Activated naive CD4-positive, alpha-beta T cell treated with anti-CD3 and anti-CD28 coated beads for 36 hours (primary cell): ENCODE results near the gene TPCN2. TPM values are rescaled to one million over a fixed set of nuclear protein-coding genes. Genes with fewer than 3 reads are reported as not detected.

Source experiments
- CTCF ChIA-PET: fragments of 350-600 bp; sonication (Branson Sonifier 250); formaldehyde crosslinking; loops from one replicate; lab custom pipeline; 2021; ENCODE audit warnings: antibody characterized with exemption; lab: Charles Lee
- DNase-seq: peaks from one replicate; pipeline ENCODE4 v3.0.0-alpha.2; 2020
- H3K27ac Mint-ChIP-seq: one replicate; pipeline ENCODE4 v1.8.0; 2021; ENCODE audit warnings: mild to moderate bottlenecking, mixed read lengths
- H3K27me3 Mint-ChIP-seq: one replicate; pipeline ENCODE4 v1.8.0; 2021; ENCODE audit warnings: low read depth, mixed read lengths
- H3K36me3 Mint-ChIP-seq: one replicate; pipeline ENCODE4 v1.8.0; 2021; ENCODE audit warnings: low read depth, mixed read lengths
- H3K4me1 Mint-ChIP-seq: one replicate; pipeline ENCODE4 v1.8.0; 2021; ENCODE audit warnings: low read depth, mixed read lengths
- H3K4me3 Mint-ChIP-seq: one replicate; pipeline ENCODE4 v1.8.0; 2021; ENCODE audit warnings: mild to moderate bottlenecking, moderate library complexity, mixed read lengths
- H3K9me3 Mint-ChIP-seq: one replicate; pipeline ENCODE4 v1.8.0; 2021; ENCODE audit warnings: mixed read lengths
- intact Hi-C: fragments of 100-400 bp; cut with micrococcal nuclease; formaldehyde crosslinking; loops from one replicate; pipeline ENCODE4 v1.15.1; 2023
- total RNA-seq, 2 experiments: library from RNA; stranded (reverse); gene quantifications; one replicate each; pipeline ENCODE4 v1.2.3, GENCODE V29; 2021

Gene TPCN2
- total RNA-seq, 2 experiments from 2014 or later = 7.0 to 8.0 TPM

DNA sequence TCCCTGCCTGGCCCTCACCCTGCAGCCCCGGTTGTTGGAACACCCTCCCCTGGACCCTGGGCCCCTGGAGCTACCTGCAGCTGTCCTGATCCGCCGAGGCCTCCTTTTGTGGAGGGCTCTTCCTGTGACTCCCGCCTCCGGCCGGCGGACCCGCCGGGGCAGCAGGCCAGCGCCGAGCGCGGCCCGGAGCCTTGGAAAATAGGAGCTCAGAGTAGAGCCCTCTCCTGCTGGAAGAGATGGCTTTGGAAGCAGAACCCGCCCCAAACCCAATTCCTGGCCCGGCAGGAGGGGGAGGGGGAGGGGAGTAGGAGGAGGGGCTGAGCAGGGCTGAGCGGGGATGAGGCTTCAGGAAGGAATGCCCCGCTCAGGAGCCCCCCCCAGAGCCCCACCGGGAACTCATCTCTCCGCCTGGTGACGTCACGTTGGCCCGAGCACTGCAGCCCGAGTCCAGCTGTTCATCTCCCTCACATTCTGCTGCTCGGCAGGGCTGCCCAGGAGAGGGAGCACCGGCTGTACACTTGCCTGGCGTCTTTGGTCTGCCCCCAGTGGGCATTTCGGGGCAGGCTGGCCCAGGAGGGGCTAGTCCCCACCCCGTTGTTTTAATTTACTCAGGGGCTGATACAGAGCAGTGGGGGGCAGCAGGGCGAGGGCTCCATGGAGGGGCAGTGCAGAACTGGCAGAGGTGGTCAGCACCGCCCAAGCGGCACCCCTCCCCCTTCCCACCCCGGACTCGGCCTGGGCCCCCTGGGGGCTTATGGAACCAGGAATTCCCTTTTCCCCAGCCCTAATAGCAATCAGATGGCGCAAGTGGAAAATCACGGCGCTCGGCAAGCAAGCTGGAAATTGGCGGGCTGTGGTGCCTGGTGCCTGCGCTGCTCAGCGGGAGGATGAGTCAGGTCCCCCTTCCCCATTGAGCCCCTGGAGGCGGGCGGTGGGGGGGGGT, 35.5 kb upstream of the TPCN2 start, which contains the start of gene MRGPRF:
Gene MRGPRF (minus strand): TSS at position 238 of the 943 bp plus-strand sequence. CDS start 3,345 bp downstream, outside the sequence.
- Mint-ChIP-seq H3K4me3 (no peak within 1 kb of the TSS), H3K36me3 (no peaks in the 10 kb centered on the region), H3K27me3 (peaks cover 17% of the 10 kb centered on the region), H3K27ac (no peak within 1 kb of the TSS), H3K9me3 (no peaks in the 10 kb centered on the region), H3K4me1 (peaks cover 7% of the 10 kb centered on the region)
- CTCF ChIA-PET = interaction anchor here (0.7 kb wide), 2 partner anchors 14 to 670 kb away, joined by 3 to 4 read pairs; no protein-coding TSS in a partner anchor
- intact Hi-C loops = no loop called here
- DNase-seq = no peak

DNA sequence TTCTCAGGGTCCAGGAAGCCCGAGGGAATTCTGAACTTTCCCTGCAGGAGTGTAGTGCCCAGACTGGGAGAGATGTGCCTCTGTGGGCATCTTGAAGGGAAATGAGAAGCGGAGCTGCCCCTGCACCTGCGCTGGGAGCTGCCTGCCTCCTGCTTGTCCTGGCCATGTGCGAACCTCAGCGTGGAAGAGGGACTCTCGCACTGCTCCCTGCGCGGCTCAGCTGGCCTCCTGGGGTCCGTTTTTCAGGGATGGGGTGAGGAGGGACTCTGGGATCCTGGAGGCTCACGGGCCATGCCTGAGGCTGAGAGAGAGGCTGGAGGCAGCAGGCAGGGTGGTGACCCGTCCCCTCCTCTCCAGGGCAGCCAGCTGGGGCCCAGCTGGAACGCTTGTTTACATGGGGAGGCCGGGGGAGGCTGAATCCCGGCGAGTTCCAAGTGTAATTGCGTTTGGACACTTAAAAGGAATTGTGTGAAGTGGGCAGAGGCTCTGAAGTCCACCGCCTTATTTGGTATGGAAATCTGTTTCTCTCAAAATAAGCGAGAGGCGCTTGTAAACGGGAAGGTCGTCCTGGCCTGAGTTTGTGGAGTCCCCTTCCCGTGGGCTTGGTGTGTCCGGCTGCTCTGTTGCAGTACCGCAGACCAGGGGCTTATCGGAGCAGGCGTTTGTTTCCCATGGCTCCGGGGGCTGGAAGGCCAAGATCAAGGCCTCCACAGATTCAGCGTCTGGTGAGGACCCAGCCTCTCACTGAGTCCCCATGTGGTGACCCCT, 34.5 kb upstream of the TPCN2 start:
- Mint-ChIP-seq H3K4me3 (no peak overlapping the region), H3K27me3 (peaks cover 17% of the 10 kb centered on the region), H3K27ac (no peak overlapping the region), H3K4me1 (peaks cover 7% of the 10 kb centered on the region), H3K9me3 (no peaks in the 10 kb centered on the region), H3K36me3 (no peaks in the 10 kb centered on the region)
- intact Hi-C loops = no loop called here
- no peak for DNase-seq
- CTCF ChIA-PET = interaction anchor here (0.7 kb wide), 1 partner anchor 669 kb away, joined by 4 read pairs; no protein-coding TSS in a partner anchor

DNA sequence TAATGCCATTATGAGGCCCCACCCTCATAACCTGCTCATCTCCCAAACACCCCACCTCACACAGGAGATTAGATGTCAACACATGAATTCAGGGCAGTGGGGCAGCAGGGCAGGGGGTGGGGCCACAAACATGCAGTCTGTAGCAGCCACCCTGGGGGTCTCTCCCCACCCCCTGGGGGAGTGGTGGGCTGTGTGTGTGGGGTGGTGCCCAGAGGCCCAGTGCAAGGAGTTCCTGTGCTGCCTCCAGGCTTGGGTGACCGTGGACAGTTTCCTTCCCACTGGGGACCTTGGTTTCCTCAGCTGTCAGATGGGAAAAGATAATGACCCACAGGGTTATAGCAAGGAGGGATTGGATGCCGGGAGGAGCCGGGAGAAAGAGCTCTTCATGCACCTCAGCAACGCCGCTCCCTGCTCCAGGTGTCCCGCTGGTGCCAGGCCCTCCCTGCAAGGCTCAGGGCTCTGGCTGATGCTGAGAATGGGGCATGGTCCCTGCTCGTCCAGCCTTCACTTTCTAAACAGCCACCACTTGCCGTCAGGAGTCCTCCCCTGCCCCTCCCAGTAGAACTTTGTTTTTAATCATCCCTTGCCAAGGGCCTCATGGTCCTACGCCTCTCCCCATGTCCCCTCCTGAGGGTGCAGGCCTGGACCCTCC, 33.7 kb upstream of the TPCN2 start:
- Mint-ChIP-seq H3K27me3 (peaks cover 14% of the 10 kb centered on the region), H3K36me3 (no peaks in the 10 kb centered on the region), H3K4me1 (peaks cover 7% of the 10 kb centered on the region), H3K27ac (no peak overlapping the region), H3K4me3 (no peak overlapping the region), H3K9me3 (no peaks in the 10 kb centered on the region)
- intact Hi-C loops = no loop called here
- no peak for DNase-seq
- CTCF ChIA-PET = no interaction called here

DNA sequence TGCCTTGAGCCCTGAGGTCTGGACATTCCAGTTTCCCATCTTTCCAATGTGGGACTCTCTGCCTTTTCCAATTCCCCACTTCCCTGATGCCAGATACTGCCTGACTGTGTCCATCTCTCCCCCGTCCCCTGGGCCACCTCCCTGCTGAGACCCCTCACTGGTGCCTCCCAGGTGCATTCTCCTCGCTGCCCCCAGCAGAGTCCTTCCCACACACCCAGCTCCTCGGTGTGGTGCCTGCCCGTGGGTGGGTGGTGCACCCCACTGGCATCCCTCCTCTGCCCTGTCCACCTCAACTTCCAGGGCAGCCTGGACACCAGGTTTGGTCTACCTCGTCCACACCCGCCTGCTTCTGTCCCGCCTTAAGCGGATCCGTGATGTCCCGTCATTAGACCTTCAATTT, 30.8 kb upstream of the TPCN2 start:
- no peaks in the 10 kb centered on the region for H3K36me3 Mint-ChIP-seq
- no peaks in the 10 kb centered on the region for H3K9me3 Mint-ChIP-seq
- no peak overlapping the region for H3K27ac Mint-ChIP-seq
- H3K4me1 Mint-ChIP-seq = no peaks in the 10 kb centered on the region
- H3K27me3 Mint-ChIP-seq = no peaks in the 10 kb centered on the region
- no peak for DNase-seq
- CTCF ChIA-PET = no interaction called here
- intact Hi-C loops = no loop called here
- no peak overlapping the region for H3K4me3 Mint-ChIP-seq

DNA sequence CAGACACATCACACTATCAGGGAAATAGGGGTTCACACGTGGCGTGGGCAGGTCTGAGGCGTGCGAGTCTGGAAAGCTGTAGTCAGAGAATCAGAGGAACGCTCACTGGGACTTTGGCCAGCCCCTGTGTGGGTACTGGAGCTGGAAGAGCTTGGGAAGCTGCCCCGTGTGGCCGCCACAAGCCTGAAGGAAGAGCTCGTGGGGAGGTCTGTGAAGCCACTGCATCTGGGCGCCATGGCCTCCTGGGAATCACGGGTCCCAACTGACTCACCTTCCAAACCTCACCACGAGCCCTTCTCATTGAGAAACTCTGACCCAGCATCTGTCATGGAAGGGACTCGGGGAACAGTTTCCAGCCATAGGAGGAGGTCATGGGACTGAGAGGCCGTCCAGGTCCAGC, 29.8 kb upstream of the TPCN2 start:
- CTCF ChIA-PET = no interaction called here
- Mint-ChIP-seq H3K4me1 (no peaks in the 10 kb centered on the region), H3K27me3 (no peaks in the 10 kb centered on the region), H3K36me3 (no peaks in the 10 kb centered on the region), H3K27ac (no peak overlapping the region), H3K9me3 (no peaks in the 10 kb centered on the region), H3K4me3 (no peak overlapping the region)
- intact Hi-C loops = no loop called here
- no peak for DNase-seq

DNA sequence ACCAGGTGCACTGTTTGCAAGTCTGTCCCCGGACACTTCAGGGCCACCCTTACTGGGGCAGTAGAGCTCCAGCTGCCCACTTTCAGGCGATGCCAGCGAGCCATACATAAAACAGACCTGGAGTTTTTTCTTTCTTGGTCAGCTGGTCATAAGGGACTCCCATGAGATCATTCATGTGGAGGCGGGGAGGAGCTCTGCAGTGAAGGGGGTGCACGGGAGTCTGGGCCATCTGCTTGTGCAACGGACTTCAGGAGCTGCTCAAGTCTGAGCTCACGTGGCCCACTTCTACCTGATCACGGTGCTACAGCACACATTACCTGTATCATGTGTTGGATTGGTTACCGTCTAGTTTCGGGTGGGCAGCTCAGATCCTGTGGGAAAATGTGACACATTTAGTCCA, 26.5 kb upstream of the TPCN2 start:
- CTCF ChIA-PET = interaction anchor here (1.3 kb wide), 1 partner anchor 11 kb away, joined by 4 read pairs; no protein-coding TSS in a partner anchor
- Mint-ChIP-seq H3K27me3 (no peaks in the 10 kb centered on the region), H3K4me1 (no peaks in the 10 kb centered on the region), H3K4me3 (no peak overlapping the region), H3K27ac (no peak overlapping the region), H3K36me3 (no peaks in the 10 kb centered on the region), H3K9me3 (no peaks in the 10 kb centered on the region)
- DNase-seq = no peak
- intact Hi-C loops = no loop called here

DNA sequence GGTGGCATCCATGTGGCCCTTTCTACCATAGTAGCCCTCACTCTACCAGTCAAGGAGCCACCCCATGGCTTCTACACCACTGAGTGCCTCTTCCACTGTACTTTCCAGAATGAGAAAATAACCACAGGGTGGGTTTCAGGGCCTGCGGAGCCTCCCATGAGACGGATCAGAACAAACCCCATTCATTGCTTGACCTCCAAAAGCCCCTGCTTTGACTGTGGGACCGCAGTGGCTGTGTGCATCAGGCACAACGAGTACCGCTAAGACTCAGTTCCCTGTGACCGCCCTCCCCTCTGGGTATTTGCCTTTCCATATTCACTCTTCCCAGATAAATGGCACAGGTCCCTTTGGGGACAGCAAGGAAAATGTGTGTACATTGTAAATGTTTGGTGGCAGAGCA, 24.2 kb upstream of the TPCN2 start:
- Mint-ChIP-seq H3K4me1 (no peaks in the 10 kb centered on the region), H3K27ac (no peak overlapping the region), H3K27me3 (no peaks in the 10 kb centered on the region), H3K36me3 (no peaks in the 10 kb centered on the region), H3K9me3 (no peaks in the 10 kb centered on the region), H3K4me3 (no peak overlapping the region)
- no peak for DNase-seq
- intact Hi-C loops = no loop called here
- CTCF ChIA-PET = interaction anchor here (0.5 kb wide), 1 partner anchor 20 kb away, joined by 3 read pairs; no protein-coding TSS in a partner anchor

DNA sequence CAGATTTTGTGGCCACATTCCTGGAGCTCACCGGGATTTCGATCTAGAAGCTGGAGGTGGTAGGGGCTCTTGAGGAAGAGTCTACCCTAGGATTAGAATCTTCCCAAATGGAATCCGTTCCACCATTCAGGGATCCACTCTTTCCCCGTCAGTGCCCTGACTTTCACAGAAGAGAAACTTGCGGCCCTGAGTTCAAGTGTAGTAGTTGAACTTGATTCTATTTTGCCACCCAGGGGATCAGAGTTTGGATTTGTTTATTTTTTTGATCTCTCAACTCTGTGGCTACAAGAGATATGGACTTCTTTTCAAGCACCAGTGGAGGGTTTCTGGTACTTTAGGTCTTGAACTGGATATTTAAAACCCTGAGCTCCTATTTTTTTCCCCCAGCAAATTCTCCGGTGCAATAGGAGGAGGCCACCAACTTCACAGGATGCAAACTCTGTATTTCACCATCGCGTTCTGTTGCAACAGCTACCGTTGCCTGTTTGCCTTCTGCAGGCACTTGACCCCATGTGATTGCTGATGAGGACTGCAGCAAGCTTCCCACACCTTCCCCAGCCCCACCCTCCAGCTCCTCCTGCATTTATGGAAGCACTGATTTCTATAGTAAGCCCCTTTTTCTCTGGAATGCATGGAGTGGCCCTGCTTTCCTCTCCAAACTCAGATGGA, 20.9 kb upstream of the TPCN2 start:
- Mint-ChIP-seq H3K4me3 (no peak overlapping the region), H3K9me3 (no peaks in the 10 kb centered on the region), H3K36me3 (no peaks in the 10 kb centered on the region), H3K27ac (no peak overlapping the region), H3K4me1 (no peaks in the 10 kb centered on the region), H3K27me3 (no peaks in the 10 kb centered on the region)
- intact Hi-C loops = no loop called here
- no peak for DNase-seq
- CTCF ChIA-PET = interaction anchor here (0.6 to 1.7 kb wide), 3 partner anchors 15 to 67 kb away, joined by 3 to 4 read pairs (median 3); partner anchors contain the start of gene MRGPRF

DNA sequence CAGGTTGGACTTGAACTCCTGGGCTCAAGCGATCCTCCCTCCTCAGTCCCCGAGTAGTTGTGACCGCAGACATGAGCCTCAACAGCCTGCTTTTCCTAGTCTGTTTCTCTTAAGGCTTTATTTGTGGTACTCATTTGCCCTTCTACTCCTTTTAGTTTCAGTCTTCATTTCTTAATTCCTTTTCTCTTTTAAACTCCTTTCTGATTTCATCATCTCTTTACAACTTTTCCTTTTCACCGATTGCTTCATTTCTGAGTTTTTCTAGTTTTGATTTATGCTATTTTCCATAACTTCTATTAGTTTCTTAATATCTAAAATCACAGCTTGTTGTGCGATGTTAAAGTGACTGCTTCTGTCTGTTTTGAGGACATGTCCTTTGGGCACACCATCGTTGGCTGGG, 18.4 kb upstream of the TPCN2 start:
- intact Hi-C loops = no loop called here

DNA sequence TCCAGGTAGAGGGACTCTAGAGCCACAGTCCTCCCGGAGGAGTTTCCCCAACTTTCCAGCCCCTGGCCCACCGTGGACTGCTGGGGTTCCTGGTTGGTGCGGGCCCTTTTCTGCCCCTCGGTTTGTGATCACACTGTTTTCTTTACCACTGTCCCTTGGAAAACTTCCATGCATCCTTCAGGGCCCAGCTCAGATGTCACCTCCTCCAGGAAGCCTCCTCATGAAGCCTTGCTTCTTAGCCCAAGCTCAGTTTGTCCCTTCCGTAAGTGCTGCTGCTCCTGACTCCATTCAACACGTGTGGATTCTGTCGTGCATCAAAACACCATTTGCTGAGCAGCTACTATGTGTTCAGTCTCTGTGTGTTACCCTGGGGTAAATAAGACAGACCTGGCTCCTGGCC, 15.9 kb upstream of the TPCN2 start:
- CTCF ChIA-PET = no interaction called here
- H3K4me3 Mint-ChIP-seq = no peak overlapping the region
- intact Hi-C loops = no loop called here
- H3K36me3 Mint-ChIP-seq = no peaks in the 10 kb centered on the region
- no peak for DNase-seq
- no peaks in the 10 kb centered on the region for H3K4me1 Mint-ChIP-seq
- H3K27me3 Mint-ChIP-seq = peaks cover 3% of the 10 kb centered on the region
- H3K27ac Mint-ChIP-seq = no peak overlapping the region
- H3K9me3 Mint-ChIP-seq = no peaks in the 10 kb centered on the region

More for the DNA sequence above, 18.4 kb upstream of the TPCN2 start:
- peaks cover 3% of the 10 kb centered on the region for H3K27me3 Mint-ChIP-seq
- H3K4me3 Mint-ChIP-seq = no peak overlapping the region
- no peaks in the 10 kb centered on the region for H3K9me3 Mint-ChIP-seq
- H3K27ac Mint-ChIP-seq = no peak overlapping the region
- no peaks in the 10 kb centered on the region for H3K36me3 Mint-ChIP-seq
- H3K4me1 Mint-ChIP-seq = no peaks in the 10 kb centered on the region
- CTCF ChIA-PET = no interaction called here
- DNase-seq = no peak

DNA sequence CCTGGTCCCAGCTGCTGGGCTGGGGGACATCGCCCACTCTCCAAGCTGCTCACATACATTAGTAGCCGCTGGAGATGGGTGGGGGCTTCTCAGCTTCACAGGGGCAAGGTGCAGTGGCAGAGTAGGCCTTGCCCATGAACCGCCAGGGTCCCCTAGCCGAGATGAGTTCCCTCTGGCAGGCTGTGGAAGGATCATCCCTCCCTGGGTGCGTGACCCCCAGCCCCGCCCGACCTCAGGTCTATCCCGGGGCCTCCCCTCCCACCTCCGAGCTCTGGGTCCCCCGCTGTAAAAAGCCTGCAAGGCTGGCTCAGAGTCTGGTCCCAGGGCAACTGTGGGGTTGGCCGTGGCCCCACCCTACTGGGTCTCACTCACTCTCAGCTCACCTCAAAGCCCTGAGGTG, 15.3 kb upstream of the TPCN2 start:
- Mint-ChIP-seq H3K9me3 (no peaks in the 10 kb centered on the region), H3K4me1 (no peaks in the 10 kb centered on the region), H3K27me3 (peaks cover 3% of the 10 kb centered on the region), H3K4me3 (no peak overlapping the region), H3K36me3 (no peaks in the 10 kb centered on the region), H3K27ac (no peak overlapping the region)
- CTCF ChIA-PET = no interaction called here
- intact Hi-C loops = no loop called here
- no peak for DNase-seq
